ENCODE data around the gene TMEM238. TPM values are rescaled to one million over a fixed set of nuclear protein-coding genes. Genes with fewer than 3 reads are reported as not detected.

TMEM238 gene
- total RNA-seq, 2 donors from 2014 or later: 7.5 to 11.7 TPM

Other genes with a start within 250 kb of the TMEM238 start
- gene TNNT1, start 235.1 kb downstream of the TMEM238 start, total RNA-seq: 1 to 10 TPM in 1 of 2 donors, under 1 TPM in 1; 0.49 to 1.3 TPM
- gene TNNI3, start 226.6 kb downstream of the TMEM238 start, total RNA-seq: under 1 TPM in 1 of 2 donors, not detected in 1; 0.91 TPM
- gene DNAAF3, start 217.7 kb downstream of the TMEM238 start, total RNA-seq: under 1 TPM; 0.46 TPM
- gene SYT5, start 204.0 kb downstream of the TMEM238 start, total RNA-seq: 1 to 10 TPM in 1 of 2 donors, under 1 TPM in 1; 0.44 to 1.9 TPM
- not detected for gene PTPRH, start 174.8 kb downstream of the TMEM238 start, total RNA-seq
- 10 to 100 TPM in 1 of 2 donors, 1 to 10 TPM in 1; 8.5 to 12.8 TPM for gene TMEM86B, start 155.5 kb downstream of the TMEM238 start, total RNA-seq
- 100 to 1,000 TPM; 177 to 202 TPM for gene PPP6R1, start 125.3 kb downstream of the TMEM238 start, total RNA-seq
- gene HSPBP1, start 104.2 kb downstream of the TMEM238 start, total RNA-seq: 10 to 100 TPM; 23.9 to 31.1 TPM
- gene BRSK1, start 100.3 kb downstream of the TMEM238 start, total RNA-seq: 10 to 100 TPM; 13.0 to 19.6 TPM
- not detected for gene TMEM150B, start 59.0 kb downstream of the TMEM238 start, total RNA-seq
- gene KMT5C, start 44.4 kb downstream of the TMEM238 start, total RNA-seq: 10 to 100 TPM; 29.2 to 31.3 TPM
- 1 to 10 TPM; 3.1 to 7.4 TPM for gene COX6B2, start 29.6 kb downstream of the TMEM238 start, total RNA-seq
- under 1 TPM in 1 of 2 donors, not detected in 1; 0.07 TPM for gene GARIN5B, start 21.0 kb downstream of the TMEM238 start, total RNA-seq
- 1 to 10 TPM; 4.0 to 5.4 TPM for gene IL11, start 13.8 kb downstream of the TMEM238 start, total RNA-seq
- gene TMEM190, start 7.5 kb downstream of the TMEM238 start, total RNA-seq: not detected
- gene RPL28, start 1.6 kb upstream of the TMEM238 start, total RNA-seq: 1,000 to 10,000 TPM; 3,217 to 3,413 TPM
- 100 to 1,000 TPM; 192 to 223 TPM for gene UBE2S, start 23.5 kb upstream of the TMEM238 start, total RNA-seq
- under 1 TPM in 1 of 2 donors, not detected in 1; 0.17 TPM for gene SHISA7, start 59.0 kb upstream of the TMEM238 start, total RNA-seq
- 10 to 100 TPM; 19.5 to 20.3 TPM for gene ISOC2, start 77.3 kb upstream of the TMEM238 start, total RNA-seq
- gene C19orf85, start 80.5 kb upstream of the TMEM238 start, total RNA-seq: not detected
- 1 to 10 TPM; 7.9 to 9.0 TPM for gene ZNF628, start 92.3 kb upstream of the TMEM238 start, total RNA-seq
- gene NAT14, start 100.9 kb upstream of the TMEM238 start, total RNA-seq: 10 to 100 TPM; 19.2 to 20.5 TPM
- gene SSC5D, start 104.1 kb upstream of the TMEM238 start, total RNA-seq: 1 to 10 TPM; 1.2 to 1.7 TPM
- not detected for gene SBK2, start 152.8 kb upstream of the TMEM238 start, total RNA-seq
- gene SBK3, start 161.3 kb upstream of the TMEM238 start, total RNA-seq: not detected
- 1 to 10 TPM; 9.3 to 9.4 TPM for gene ZNF579, start 196.6 kb upstream of the TMEM238 start, total RNA-seq
- gene FIZ1, start 215.2 kb upstream of the TMEM238 start, total RNA-seq: 10 to 100 TPM; 16.2 to 17.3 TPM
- gene ZNF524, start 216.0 kb upstream of the TMEM238 start, total RNA-seq: 10 to 100 TPM; 26.2 to 32.3 TPM
- gene ZNF865, start 221.4 kb upstream of the TMEM238 start, total RNA-seq: 10 to 100 TPM; 12.9 to 13.2 TPM
- gene ZNF784, start 240.3 kb upstream of the TMEM238 start, total RNA-seq: 1 to 10 TPM; 4.3 to 6.9 TPM